ENCODE measurements around the gene CHRNA1. TPM values are rescaled to one million over a fixed set of nuclear protein-coding genes. Genes with fewer than 3 reads are reported as not detected.

The CHRNA1 gene
- total RNA-seq, 2 experiments from 2014 or later: not detected

- H3K27ac Mint-ChIP-seq: no peak overlapping the region
- peaks cover 23% of the 10 kb centered on the region for H3K4me1 Mint-ChIP-seq (ENCODE audit: low read depth)
- POLR2A ChIA-PET: interaction anchor here (0.6 kb wide), 1 partner anchor 154 kb away, joined by 3 read pairs; no protein-coding TSS in a partner anchor
Observed at GRCh38 chr2:174772472-174772801, 8.2 kb upstream of the CHRNA1 start.

GRCh38 chr2:174771631-174772471, 7.6 kb upstream of the CHRNA1 start:
- H3K4me3 Mint-ChIP-seq: no peak overlapping the region
- H3K4me1 Mint-ChIP-seq (ENCODE audit: low read depth): peaks cover 18% of the 10 kb centered on the region
- ChIA-PET POLR2A (no interaction called here), CTCF (interaction anchor here (0.6 to 9.9 kb wide), 34 partner anchors 9 to 510 kb away, joined by 3 to 89 read pairs (median 4); no protein-coding TSS in a partner anchor)
- ATAC-seq: peak; percentile 75
- peak; percentile 65 for DNase-seq
- H3K27me3 Mint-ChIP-seq (ENCODE audit: low read depth): peaks cover 4% of the 10 kb centered on the region
- H3K27ac Mint-ChIP-seq: no peak overlapping the region
- H3K36me3 Mint-ChIP-seq (ENCODE audit: low read depth): no peaks in the 10 kb centered on the region
- no peaks in the 10 kb centered on the region for H3K9me3 Mint-ChIP-seq (ENCODE audit: insufficient read depth)

More at GRCh38 chr2:174772472-174772801, 8.2 kb upstream of the CHRNA1 start:
- Mint-ChIP-seq H3K36me3 (ENCODE audit: low read depth) (no peaks in the 10 kb centered on the region), H3K9me3 (ENCODE audit: insufficient read depth) (no peaks in the 10 kb centered on the region), H3K4me3 (no peak overlapping the region), H3K27me3 (ENCODE audit: low read depth) (peaks cover 4% of the 10 kb centered on the region)
- CTCF ChIA-PET: interaction anchor here (0.6 to 9.9 kb wide), 21 partner anchors 9 to 510 kb away, joined by 3 to 89 read pairs (median 6); no protein-coding TSS in a partner anchor
- ATAC-seq (no peak), DNase-seq (no peak)

- Mint-ChIP-seq H3K4me1 (ENCODE audit: low read depth) (peaks cover 12% of the 10 kb centered on the region), H3K27ac (no peak overlapping the region), H3K36me3 (ENCODE audit: low read depth) (no peaks in the 10 kb centered on the region), H3K9me3 (ENCODE audit: insufficient read depth) (no peaks in the 10 kb centered on the region), H3K27me3 (ENCODE audit: low read depth) (peaks cover 4% of the 10 kb centered on the region), H3K4me3 (no peak overlapping the region)
- DNase-seq (no peak), ATAC-seq (no peak)
- POLR2A ChIA-PET: no interaction called here
- CTCF ChIA-PET: interaction anchor here (0.7 to 9.9 kb wide), 30 partner anchors 8 to 287 kb away, joined by 3 to 89 read pairs (median 4); no protein-coding TSS in a partner anchor
Observed at GRCh38 chr2:174771136-174771535, 6.9 kb upstream of the CHRNA1 start.

- no peaks in the 10 kb centered on the region for H3K36me3 Mint-ChIP-seq (ENCODE audit: low read depth)
- POLR2A ChIA-PET: no interaction called here
- H3K27me3 Mint-ChIP-seq (ENCODE audit: low read depth): peaks cover 4% of the 10 kb centered on the region
- ATAC-seq (no peak), DNase-seq (no peak)
- H3K27ac Mint-ChIP-seq: no peak overlapping the region
- H3K9me3 Mint-ChIP-seq (ENCODE audit: insufficient read depth): no peaks in the 10 kb centered on the region
- no peak overlapping the region for H3K4me3 Mint-ChIP-seq
- peaks cover 4% of the 10 kb centered on the region for H3K4me1 Mint-ChIP-seq (ENCODE audit: low read depth)
- CTCF ChIA-PET: interaction anchor here (1.2 kb wide), 1 partner anchor 71 kb away, joined by 3 read pairs; no protein-coding TSS in a partner anchor
Observed at GRCh38 chr2:174768557-174768956, 4.3 kb upstream of the CHRNA1 start.

GRCh38 chr2:174766271-174766670, 2.0 kb upstream of the CHRNA1 start:
- CTCF ChIA-PET: interaction anchor here (2.6 kb wide), 1 partner anchor 17 kb away, joined by 15 read pairs; no protein-coding TSS in a partner anchor
- Mint-ChIP-seq H3K9me3 (ENCODE audit: insufficient read depth) (no peaks in the 10 kb centered on the region), H3K36me3 (ENCODE audit: low read depth) (no peaks in the 10 kb centered on the region)

GRCh38 chr2:174765576-174765975, 1.3 kb upstream of the CHRNA1 start:
- DNase-seq (no peak), ATAC-seq (no peak)
- CTCF ChIA-PET: interaction anchor here (2.6 kb wide), 1 partner anchor 16 kb away, joined by 15 read pairs; no protein-coding TSS in a partner anchor
- POLR2A ChIA-PET: interaction anchor here (0.6 kb wide), 1 partner anchor 252 kb away, joined by 3 read pairs; no protein-coding TSS in a partner anchor
- no peak overlapping the region for H3K27ac Mint-ChIP-seq
- H3K4me1 Mint-ChIP-seq (ENCODE audit: low read depth): peaks cover 9% of the 10 kb centered on the region
- H3K36me3 Mint-ChIP-seq (ENCODE audit: low read depth): no peaks in the 10 kb centered on the region
- peaks cover 4% of the 10 kb centered on the region for H3K27me3 Mint-ChIP-seq (ENCODE audit: low read depth)
- no peak overlapping the region for H3K4me3 Mint-ChIP-seq
- H3K9me3 Mint-ChIP-seq (ENCODE audit: insufficient read depth): no peaks in the 10 kb centered on the region

More at GRCh38 chr2:174766271-174766670, 2.0 kb upstream of the CHRNA1 start:
- no peak for DNase-seq
- POLR2A ChIA-PET: no interaction called here
- peaks cover 9% of the 10 kb centered on the region for H3K4me1 Mint-ChIP-seq (ENCODE audit: low read depth)
- ATAC-seq: no peak
- no peak overlapping the region for H3K27ac Mint-ChIP-seq
- H3K27me3 Mint-ChIP-seq (ENCODE audit: low read depth): peaks cover 4% of the 10 kb centered on the region
- H3K4me3 Mint-ChIP-seq: no peak overlapping the region

- ChIA-PET CTCF (interaction anchor here (1.3 to 2.6 kb wide), 3 partner anchors 12 to 64 kb away, joined by 4 to 15 read pairs (median 6); no protein-coding TSS in a partner anchor), POLR2A (interaction anchor here (1.0 kb wide), 1 partner anchor 11 kb away, joined by 8 read pairs; no protein-coding TSS in a partner anchor)
- H3K4me1 Mint-ChIP-seq (ENCODE audit: low read depth): peaks cover 11% of the 10 kb centered on the region
- H3K9me3 Mint-ChIP-seq (ENCODE audit: insufficient read depth): no peaks in the 10 kb centered on the region
- no peak overlapping the region for H3K4me3 Mint-ChIP-seq
- no peaks in the 10 kb centered on the region for H3K36me3 Mint-ChIP-seq (ENCODE audit: low read depth)
- DNase-seq (no peak), ATAC-seq (no peak)
- no peak overlapping the region for H3K27ac Mint-ChIP-seq
- peaks cover under 1% of the 10 kb centered on the region for H3K27me3 Mint-ChIP-seq (ENCODE audit: low read depth)
Observed at GRCh38 chr2:174763780-174764179, 492 bp downstream of the CHRNA1 start.

GRCh38 chr2:174762464-174762863, 1.8 kb downstream of the CHRNA1 start:
- peaks cover 11% of the 10 kb centered on the region for H3K4me1 Mint-ChIP-seq (ENCODE audit: low read depth)
- H3K9me3 Mint-ChIP-seq (ENCODE audit: insufficient read depth): no peaks in the 10 kb centered on the region
- no peak overlapping the region for H3K4me3 Mint-ChIP-seq
- DNase-seq (no peak), ATAC-seq (no peak)
- H3K27ac Mint-ChIP-seq: no peak overlapping the region
- POLR2A ChIA-PET: no interaction called here
- no peaks in the 10 kb centered on the region for H3K36me3 Mint-ChIP-seq (ENCODE audit: low read depth)
- no peaks in the 10 kb centered on the region for H3K27me3 Mint-ChIP-seq (ENCODE audit: low read depth)
- CTCF ChIA-PET: interaction anchor here (1.1 to 1.9 kb wide), 6 partner anchors 9 to 65 kb away, joined by 4 to 15 read pairs (median 6); no protein-coding TSS in a partner anchor

GRCh38 chr2:174761837-174762236, 2.4 kb downstream of the CHRNA1 start:
- Mint-ChIP-seq H3K27ac (no peak overlapping the region), H3K4me1 (ENCODE audit: low read depth) (peaks cover 11% of the 10 kb centered on the region), H3K36me3 (ENCODE audit: low read depth) (no peaks in the 10 kb centered on the region), H3K4me3 (no peak overlapping the region), H3K27me3 (ENCODE audit: low read depth) (no peaks in the 10 kb centered on the region), H3K9me3 (ENCODE audit: insufficient read depth) (no peaks in the 10 kb centered on the region)
- POLR2A ChIA-PET: no interaction called here
- CTCF ChIA-PET: interaction anchor here (1.6 to 2.0 kb wide), 5 partner anchors 10 to 65 kb away, joined by 4 to 15 read pairs (median 9); no protein-coding TSS in a partner anchor
- ATAC-seq: no peak
- no peak for DNase-seq

- H3K36me3 Mint-ChIP-seq (ENCODE audit: low read depth): no peaks in the 10 kb centered on the region
- H3K4me1 Mint-ChIP-seq (ENCODE audit: low read depth): peaks cover 11% of the 10 kb centered on the region
- H3K4me3 Mint-ChIP-seq: no peak overlapping the region
- no peaks in the 10 kb centered on the region for H3K9me3 Mint-ChIP-seq (ENCODE audit: insufficient read depth)
- ChIA-PET POLR2A (no interaction called here), CTCF (interaction anchor here (0.6 to 2.0 kb wide), 2 partner anchors 12 to 223 kb away, joined by 3 to 11 read pairs; no protein-coding TSS in a partner anchor)
- no peaks in the 10 kb centered on the region for H3K27me3 Mint-ChIP-seq (ENCODE audit: low read depth)
- DNase-seq (no peak), ATAC-seq (no peak)
- no peak overlapping the region for H3K27ac Mint-ChIP-seq
Observed at GRCh38 chr2:174760845-174761473, 3.3 kb downstream of the CHRNA1 start.

GRCh38 chr2:174759381-174760065, 4.7 kb downstream of the CHRNA1 start:
- DNase-seq (no peak), ATAC-seq (no peak)
- peaks cover 11% of the 10 kb centered on the region for H3K4me1 Mint-ChIP-seq (ENCODE audit: low read depth)
- H3K4me3 Mint-ChIP-seq: no peak overlapping the region
- POLR2A ChIA-PET: no interaction called here
- H3K27me3 Mint-ChIP-seq (ENCODE audit: low read depth): no peaks in the 10 kb centered on the region
- H3K9me3 Mint-ChIP-seq (ENCODE audit: insufficient read depth): no peaks in the 10 kb centered on the region
- H3K36me3 Mint-ChIP-seq (ENCODE audit: low read depth): no peaks in the 10 kb centered on the region
- CTCF ChIA-PET: interaction anchor here (1.2 kb wide), 1 partner anchor 10 kb away, joined by 6 read pairs; no protein-coding TSS in a partner anchor
- no peak overlapping the region for H3K27ac Mint-ChIP-seq

All from activated CD8-positive, alpha-beta T cell treated with anti-CD3 and anti-CD28 coated beads, Interleukin-2, amount 10 ng/mL, durations not matched to agents 7 days and 5 days (primary cell).